Trophoblast cell (in vitro differentiated cells and primary cell): ENCODE measurements around the gene TNF.
A peak's percentile ranks its signal among the peaks of the same experiment; 100 is the strongest.

Source experiments
- DNase-seq, 2 donors: peaks; one replicate each; pipeline ENCODE4 v3.0.0-alpha.2; 2016
- H2AFZ ChIP-seq: 2 replicates; pipeline ENCODE4 v1.6.1; 2013; ENCODE audit warnings: low read length, moderate library complexity, mild to moderate bottlenecking; ENCODE audit not compliant: insufficient read depth, poor library complexity
- H2AK5ac ChIP-seq: 2 replicates; pipeline ENCODE4 v1.6.1; 2013; ENCODE audit warnings: mild to moderate bottlenecking, low read length
- H2BK120ac ChIP-seq: 2 replicates; pipeline ENCODE4 v1.6.1; 2013; ENCODE audit warnings: low read length, mild to moderate bottlenecking, moderate library complexity; ENCODE audit not compliant: insufficient read depth, poor library complexity
- H2BK12ac ChIP-seq: 2 replicates; pipeline ENCODE4 v1.6.1; 2013; ENCODE audit warnings: mild to moderate bottlenecking, low read length, moderate library complexity
- H2BK5ac ChIP-seq: 2 replicates; pipeline ENCODE4 v1.6.1; 2013; ENCODE audit warnings: low read length, low read depth, moderate library complexity, mild to moderate bottlenecking; ENCODE audit not compliant: poor library complexity
- H3K14ac ChIP-seq: 2 replicates; pipeline ENCODE4 v1.6.1; 2013; ENCODE audit warnings: mild to moderate bottlenecking, low read length
- H3K18ac ChIP-seq: 2 replicates; pipeline ENCODE4 v1.6.1; 2013; ENCODE audit warnings: mild to moderate bottlenecking, low read length
- H3K23ac ChIP-seq: 2 replicates; pipeline ENCODE4 v1.6.1; 2013; ENCODE audit warnings: low read length
- H3K27ac ChIP-seq: 2 replicates; pipeline ENCODE4 v1.5.1; 2013; ENCODE audit warnings: low read depth, mild to moderate bottlenecking, inconsistent platforms, low read length, moderate library complexity
- H3K27me3 ChIP-seq: 2 replicates; pipeline ENCODE4 v1.6.1; 2013; ENCODE audit warnings: inconsistent platforms, mild to moderate bottlenecking, low read length, moderate library complexity; ENCODE audit not compliant: insufficient read depth
- H3K36me3 ChIP-seq, 2 experiments: 1 replicate in 1 of 2; 2 replicates in 1 of 2; pipeline ENCODE4 v1.6.1; 2013; ENCODE audit warnings: low read length in 2 of 2, mild to moderate bottlenecking in 2 of 2, moderate library complexity in 1 of 2; ENCODE audit not compliant: insufficient read depth in 2 of 2, control insufficient read depth in 1 of 2
- H3K4ac ChIP-seq: 2 replicates; pipeline ENCODE4 v1.6.1; 2013; ENCODE audit warnings: low read depth, mild to moderate bottlenecking, low read length, moderate library complexity
- H3K4me1 ChIP-seq, 2 experiments: 1 replicate in 1 of 2; 2 replicates in 1 of 2; pipeline ENCODE4 v1.6.1; 2013; ENCODE audit warnings: low read length in 2 of 2, mild to moderate bottlenecking in 2 of 2, moderate library complexity in 1 of 2; ENCODE audit not compliant: insufficient read depth in 2 of 2, control insufficient read depth in 1 of 2
- H3K4me2 ChIP-seq: 2 replicates; pipeline ENCODE4 v1.6.1; 2013; ENCODE audit warnings: inconsistent platforms, mild to moderate bottlenecking, low read length, moderate library complexity
- H3K4me3 ChIP-seq: 2 replicates; pipeline ENCODE4 v1.5.1; 2013; ENCODE audit warnings: mild to moderate bottlenecking, low read depth, low read length, inconsistent platforms
- H3K79me1 ChIP-seq: one replicate; pipeline ENCODE4 v1.6.1; 2013; ENCODE audit warnings: low read length
- H3K79me2 ChIP-seq: 2 replicates; pipeline ENCODE4 v1.6.1; 2013; ENCODE audit warnings: low read length, mild to moderate bottlenecking; ENCODE audit not compliant: control insufficient read depth, insufficient read depth, poor library complexity
- H3K9ac ChIP-seq: 2 replicates; pipeline ENCODE4 v1.6.1; 2013; ENCODE audit warnings: mild to moderate bottlenecking, low read length
- H3K9me3 ChIP-seq: 2 replicates; pipeline ENCODE4 v1.6.1; 2013; ENCODE audit warnings: low read depth, mild to moderate bottlenecking, control low read depth, inconsistent platforms, low read length; ENCODE audit not compliant: insufficient read depth
- H4K12ac ChIP-seq: 2 replicates; pipeline ENCODE4 v1.6.1; 2013; ENCODE audit warnings: low read depth, mild to moderate bottlenecking, low read length, moderate library complexity
- H4K8ac ChIP-seq: 2 replicates; pipeline ENCODE4 v1.6.1; 2013; ENCODE audit warnings: low read depth, mild to moderate bottlenecking, low read length, moderate library complexity
- H4K91ac ChIP-seq: one replicate; pipeline ENCODE4 v1.6.1; 2013; ENCODE audit warnings: low read depth, mild to moderate bottlenecking, low read length, moderate library complexity
- WGBS: extraction: QIAGEN DNeasy Blood & Tissue Kit; methylation state at CpG from one replicate; pipeline ENCODE4 v1.1.7; 2013; ENCODE audit warnings: missing lambda C conversion rate; ENCODE audit not compliant: insufficient read length, insufficient coverage; ENCODE audit errors: extremely low coverage; 5-methylcytosine and 5-hydroxymethylcytosine counted together

TNF gene

GRCh38 chr6:31576897-31577578 is 1.7 kb downstream of the TNF start:
- no peak overlapping the region for H2AFZ ChIP-seq
- peak overlapping the region; percentile 44 for H2AK5ac ChIP-seq
- no peak overlapping the region for H4K12ac ChIP-seq
- no peaks in the 10 kb centered on the region for H3K9me3 ChIP-seq
- no peak overlapping the region for H3K4me2 ChIP-seq
- no peaks in the 10 kb centered on the region for H3K27me3 ChIP-seq
- no peak overlapping the region for H3K9ac ChIP-seq
- peak overlapping the region; percentile 49 for H2BK5ac ChIP-seq
- DNase-seq: no peak
- no peak overlapping the region for H3K4me3 ChIP-seq
- H4K8ac ChIP-seq: peak overlapping the region; percentile 10
- peaks cover 53% of the 10 kb centered on the region for H3K79me1 ChIP-seq
- WGBS: no CpG with 5 or more reads among the region's 19 CpGs
- H3K79me2 ChIP-seq: peaks cover 6% of the 10 kb centered on the region
- H4K91ac ChIP-seq: peak overlapping the region; percentile 75
- peak overlapping the region; percentile 2 for H3K4ac ChIP-seq
- H3K4me1 ChIP-seq: peaks cover 59 to 69% of the 10 kb centered on the region in 2 experiments
- H3K18ac ChIP-seq: peak overlapping the region; percentile 70
- no peak overlapping the region for H3K23ac ChIP-seq
- peak overlapping the region; percentile 41 for H3K14ac ChIP-seq
- no peak overlapping the region for H3K27ac ChIP-seq
- H3K36me3 ChIP-seq: no peaks in the 10 kb centered on the region
- peak overlapping the region; percentile 58 for H2BK12ac ChIP-seq
- H2BK120ac ChIP-seq: peak overlapping the region; percentile 65

GRCh38 chr6:31577579-31577966 is 2.2 kb downstream of the TNF start:
- no CpG with 5 or more reads among the region's 3 CpGs for WGBS
- H2BK120ac ChIP-seq: peak overlapping the region; percentile 65

GRCh38 chr6:31578184-31579118 is 3.1 kb downstream of the TNF start:
- WGBS: no CpG with 5 or more reads among the region's 12 CpGs
- peak overlapping the region; percentile 68 for H2BK5ac ChIP-seq
- peak overlapping the region; percentile 12 for H3K14ac ChIP-seq
- DNase-seq: peak; percentile 77 to 81
- H3K79me1 ChIP-seq: peaks cover 47% of the 10 kb centered on the region
- peak overlapping the region; percentile 60 for H2BK12ac ChIP-seq
- H3K9me3 ChIP-seq: no peaks in the 10 kb centered on the region
- no peak overlapping the region for H3K9ac ChIP-seq
- no peak overlapping the region for H4K8ac ChIP-seq
- peaks cover 6% of the 10 kb centered on the region for H3K79me2 ChIP-seq
- no peak overlapping the region for H4K12ac ChIP-seq
- H3K23ac ChIP-seq: no peak overlapping the region
- peak overlapping the region; percentile 64 for H4K91ac ChIP-seq
- no peaks in the 10 kb centered on the region for H3K27me3 ChIP-seq
- H3K4me1 ChIP-seq: peaks cover 58 to 65% of the 10 kb centered on the region in 2 experiments
- no peak overlapping the region for H2AFZ ChIP-seq
- H3K4ac ChIP-seq: no peak overlapping the region
- peak overlapping the region; percentile 73 for H3K27ac ChIP-seq
- no peaks in the 10 kb centered on the region for H3K36me3 ChIP-seq
- peak overlapping the region; percentile 20 for H3K4me2 ChIP-seq
- H3K18ac ChIP-seq: no peak overlapping the region
- no peak overlapping the region for H2AK5ac ChIP-seq
- H2BK120ac ChIP-seq: peak overlapping the region; percentile 78
- no peak overlapping the region for H3K4me3 ChIP-seq

More at GRCh38 chr6:31577579-31577966, 2.2 kb downstream of the TNF start:
- Histone ChIP-seq H3K4me2 (no peak overlapping the region), H3K18ac (peak overlapping the region; percentile 70), H4K8ac (peak overlapping the region; percentile 12), H3K23ac (no peak overlapping the region), H3K27me3 (no peaks in the 10 kb centered on the region), H3K4me1 (peaks cover 60 to 70% of the 10 kb centered on the region in 2 experiments), H2AK5ac (peak overlapping the region; percentile 19), H3K4ac (no peak overlapping the region), H4K12ac (no peak overlapping the region), H2BK12ac (peak overlapping the region; percentile 58), H2AFZ (no peak overlapping the region), H3K9ac (no peak overlapping the region), H3K36me3 (no peaks in the 10 kb centered on the region), H3K27ac (no peak overlapping the region), H3K79me2 (peaks cover 6% of the 10 kb centered on the region), H2BK5ac (peak overlapping the region; percentile 49), H4K91ac (peak overlapping the region; percentile 75), H3K14ac (peak overlapping the region; percentile 41), H3K79me1 (peaks cover 50% of the 10 kb centered on the region), H3K9me3 (no peaks in the 10 kb centered on the region), H3K4me3 (no peak overlapping the region)
- no peak for DNase-seq

- Histone ChIP-seq H3K18ac (no peak overlapping the region), H2AK5ac (peak overlapping the region; percentile 14), H4K12ac (no peak overlapping the region), H4K91ac (peak overlapping the region; percentile 23), H2BK12ac (peak overlapping the region; percentile 60), H2BK5ac (peak overlapping the region; percentile 68), H3K79me2 (peaks cover 6% of the 10 kb centered on the region), H3K14ac (peak overlapping the region; percentile 20), H4K8ac (no peak overlapping the region), H2AFZ (no peak overlapping the region), H3K4me3 (no peak overlapping the region), H3K4me1 (peaks cover 53 to 60% of the 10 kb centered on the region in 2 experiments), H2BK120ac (peak overlapping the region; percentile 44), H3K27ac (peak overlapping the region; percentile 66), H3K36me3 (no peaks in the 10 kb centered on the region), H3K9me3 (no peaks in the 10 kb centered on the region), H3K79me1 (peaks cover 45% of the 10 kb centered on the region), H3K4me2 (no peak overlapping the region), H3K23ac (no peak overlapping the region), H3K9ac (no peak overlapping the region), H3K27me3 (no peaks in the 10 kb centered on the region), H3K4ac (no peak overlapping the region)
- no peak for DNase-seq
- WGBS: no CpG with 5 or more reads among the region's 3 CpGs
Measured at GRCh38 chr6:31579119-31579505, 3.7 kb downstream of the TNF start.
